A204.1 (cell line): Measurements from ENCODE around the gene CAPRIN1.

Source experiments
- FAIRE-seq: peaks from 2 replicates; lab custom pipeline; 2012; peaks lifted over from hg19 to GRCh38; lab: Jason Lieb, UNC

The CAPRIN1 gene

DNA sequence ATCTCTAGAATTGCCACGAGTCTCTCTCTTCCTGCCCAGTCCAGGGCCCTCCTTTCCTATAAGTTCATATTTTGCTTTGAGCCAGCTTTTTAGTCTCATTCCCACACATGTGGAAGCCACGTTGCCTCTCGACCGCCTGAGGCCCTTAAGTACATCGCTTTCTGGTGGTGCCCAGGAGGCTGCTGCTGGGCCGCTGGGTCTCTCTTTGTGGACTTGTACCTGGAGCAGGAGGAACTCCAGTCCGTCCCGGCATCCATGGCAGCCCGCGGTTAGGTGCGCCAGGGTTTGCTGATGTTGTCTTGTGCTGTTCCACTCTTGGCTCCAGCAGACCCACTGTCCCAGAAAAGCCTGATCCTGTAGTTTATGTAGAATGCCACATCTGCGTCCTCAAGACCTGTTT is 94.9 kb downstream of the CAPRIN1 start:
- FAIRE-seq, result no peak

- no peak for FAIRE-seq
Observed at GRCh38 chr11:34146866-34147265, 95.3 kb downstream of the CAPRIN1 start.

GRCh38 chr11:34147581-34147980 is 96.0 kb downstream of the CAPRIN1 start:
- FAIRE-seq, result no peak

GRCh38 chr11:34148504-34149165 is 97.1 kb downstream of the CAPRIN1 start:
- no peak for FAIRE-seq

DNA sequence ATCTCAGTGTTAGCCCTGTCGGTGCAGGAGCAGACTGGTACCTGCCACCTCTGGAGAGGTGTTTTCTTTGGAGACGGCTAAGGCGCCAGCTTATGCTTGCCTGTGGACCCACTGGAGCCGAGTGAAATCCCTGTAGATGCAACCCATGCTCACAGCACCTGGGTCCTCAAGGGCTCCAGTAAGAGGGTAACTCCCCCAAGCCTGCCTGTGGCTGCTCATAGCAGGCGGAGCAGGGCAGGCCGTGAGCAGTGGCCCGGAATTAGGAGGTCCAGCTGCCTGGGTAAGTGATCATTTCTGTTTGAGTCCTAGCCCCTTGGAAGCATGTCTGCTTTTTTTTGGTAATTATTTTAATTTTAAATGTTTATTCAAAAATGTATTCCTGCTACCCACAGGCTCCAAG is 97.7 kb downstream of the CAPRIN1 start:
- FAIRE-seq, result no peak

GRCh38 chr11:34149786-34150185 is 98.3 kb downstream of the CAPRIN1 start:
- FAIRE-seq, result no peak

- FAIRE-seq, result no peak
Observed at GRCh38 chr11:34150494-34151151, 99.1 kb downstream of the CAPRIN1 start.
